ENCODE results near the gene PPP1R3C. TPM values are rescaled to one million over a fixed set of nuclear protein-coding genes. Genes with fewer than 3 reads are reported as not detected.

The PPP1R3C gene
- total and polyA plus RNA-seq, 2 experiments from 2014 or later, result 0.91 to 1.8 TPM

DNA sequence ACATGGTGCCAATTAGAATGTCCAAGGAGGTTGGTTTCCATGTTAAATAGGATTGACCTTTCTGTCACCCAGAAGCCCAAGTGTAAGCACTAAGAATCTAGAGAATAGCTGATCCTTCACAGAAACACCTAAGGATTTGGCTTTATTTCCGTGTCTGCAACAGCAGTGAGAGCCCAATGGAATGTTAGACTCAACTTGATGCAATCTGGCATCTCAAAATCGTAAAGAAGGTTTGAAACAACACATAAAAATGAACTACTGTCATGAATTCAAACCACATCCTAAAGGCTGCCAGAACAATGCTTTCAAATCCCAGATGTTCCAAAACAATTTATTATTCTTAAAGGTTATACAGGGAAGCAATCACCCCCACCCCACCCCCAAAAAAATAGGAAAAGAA, 18.6 kb downstream of the PPP1R3C start (continued):
- no peak for TF ChIP-seq ZNF331 (CRISPR knock-in tag; IDR thresholded peaks at IDR 0.05; ENCODE audit: low read depth)
- TF ChIP-seq EZH2 (IDR thresholded peaks at IDR 0.05; ENCODE audit: low read depth, unreplicated experiment), result no peak
- no peak for TF ChIP-seq ETS1 (IDR thresholded peaks at IDR 0.05)
- TF ChIP-seq, protein P1, sequence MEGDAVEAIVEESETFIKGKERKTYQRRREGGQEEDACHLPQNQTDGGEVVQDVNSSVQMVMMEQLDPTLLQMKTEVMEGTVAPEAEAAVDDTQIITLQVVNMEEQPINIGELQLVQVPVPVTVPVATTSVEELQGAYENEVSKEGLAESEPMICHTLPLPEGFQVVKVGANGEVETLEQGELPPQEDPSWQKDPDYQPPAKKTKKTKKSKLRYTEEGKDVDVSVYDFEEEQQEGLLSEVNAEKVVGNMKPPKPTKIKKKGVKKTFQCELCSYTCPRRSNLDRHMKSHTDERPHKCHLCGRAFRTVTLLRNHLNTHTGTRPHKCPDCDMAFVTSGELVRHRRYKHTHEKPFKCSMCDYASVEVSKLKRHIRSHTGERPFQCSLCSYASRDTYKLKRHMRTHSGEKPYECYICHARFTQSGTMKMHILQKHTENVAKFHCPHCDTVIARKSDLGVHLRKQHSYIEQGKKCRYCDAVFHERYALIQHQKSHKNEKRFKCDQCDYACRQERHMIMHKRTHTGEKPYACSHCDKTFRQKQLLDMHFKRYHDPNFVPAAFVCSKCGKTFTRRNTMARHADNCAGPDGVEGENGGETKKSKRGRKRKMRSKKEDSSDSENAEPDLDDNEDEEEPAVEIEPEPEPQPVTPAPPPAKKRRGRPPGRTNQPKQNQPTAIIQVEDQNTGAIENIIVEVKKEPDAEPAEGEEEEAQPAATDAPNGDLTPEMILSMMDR (conservative IDR thresholded peaks at IDR 0.05; ENCODE audit: low read depth in 2 of 2), result no peak
- TF ChIP-seq POLR2AphosphoS5 (IDR thresholded peaks at IDR 0.05; ENCODE audit: low read depth), result no peak
- TF ChIP-seq EZH2phosphoT487 (IDR thresholded peaks at IDR 0.05; ENCODE audit: unreplicated experiment), result no peak

- Mint-ChIP-seq H3K36me3 (ENCODE audit: low read depth) (no peaks in the 10 kb centered on the region), H3K9me3 (no peaks in the 10 kb centered on the region), H3K4me3 (no peak overlapping the region), H3K4me1 (no peaks in the 10 kb centered on the region; the same call in 2 of the 3 replicates), H3K27ac (no peak overlapping the region), H3K27me3 (ENCODE audit: insufficient read depth, low read depth, poor library complexity) (peaks cover 2% of the 10 kb centered on the region)
- Histone ChIP-seq H3K27ac (ENCODE audit: low read depth) (no peak overlapping the region), H3K4me1 (ENCODE audit: insufficient read depth) (no peaks in the 10 kb centered on the region), H2AFZ (no peak overlapping the region), H3K4me3 (no peak overlapping the region), H4K20me1 (replicated peaks; ENCODE audit: insufficient read depth) (no peaks in the 10 kb centered on the region), H3F3A (replicated peaks; ENCODE audit: low read depth) (no peaks in the 10 kb centered on the region), H3K79me2 (replicated peaks; ENCODE audit: insufficient read depth) (no peaks in the 10 kb centered on the region), H3K4me2 (no peak overlapping the region), H3K27me3 (ENCODE audit: insufficient read depth) (no peaks in the 10 kb centered on the region), H3K36me3 (ENCODE audit: insufficient read depth) (no peaks in the 10 kb centered on the region), H3K9me2 (ENCODE audit: insufficient read depth) (no peaks in the 10 kb centered on the region)
- DNase-seq (ENCODE audit: low spot score), result no peak
- ATAC-seq, result no peak
- TF ChIP-seq ETS1 (IDR thresholded peaks at IDR 0.05), result no peak
- TF ChIP-seq ZNF114 (CRISPR knock-in tag; IDR thresholded peaks at IDR 0.05), result no peak
- TF ChIP-seq EZH2 (IDR thresholded peaks at IDR 0.05; ENCODE audit: low read depth, unreplicated experiment), result no peak
- TF ChIP-seq, protein P1 (conservative IDR thresholded peaks at IDR 0.05; ENCODE audit: low read depth in 2 of 2), result no peak
- TF ChIP-seq ZNF331 (CRISPR knock-in tag; IDR thresholded peaks at IDR 0.05; ENCODE audit: low read depth), result no peak
- no peak for TF ChIP-seq CREB1 (CRISPR knock-in tag; IDR thresholded peaks at IDR 0.05; ENCODE audit: low read depth)
- no peak for TF ChIP-seq JUNB (IDR thresholded peaks at IDR 0.05; ENCODE audit: unreplicated experiment)
- TF ChIP-seq STAT1 (IDR thresholded peaks at IDR 0.05; ENCODE audit: unreplicated experiment), result no peak
- TF ChIP-seq, protein P2, sequence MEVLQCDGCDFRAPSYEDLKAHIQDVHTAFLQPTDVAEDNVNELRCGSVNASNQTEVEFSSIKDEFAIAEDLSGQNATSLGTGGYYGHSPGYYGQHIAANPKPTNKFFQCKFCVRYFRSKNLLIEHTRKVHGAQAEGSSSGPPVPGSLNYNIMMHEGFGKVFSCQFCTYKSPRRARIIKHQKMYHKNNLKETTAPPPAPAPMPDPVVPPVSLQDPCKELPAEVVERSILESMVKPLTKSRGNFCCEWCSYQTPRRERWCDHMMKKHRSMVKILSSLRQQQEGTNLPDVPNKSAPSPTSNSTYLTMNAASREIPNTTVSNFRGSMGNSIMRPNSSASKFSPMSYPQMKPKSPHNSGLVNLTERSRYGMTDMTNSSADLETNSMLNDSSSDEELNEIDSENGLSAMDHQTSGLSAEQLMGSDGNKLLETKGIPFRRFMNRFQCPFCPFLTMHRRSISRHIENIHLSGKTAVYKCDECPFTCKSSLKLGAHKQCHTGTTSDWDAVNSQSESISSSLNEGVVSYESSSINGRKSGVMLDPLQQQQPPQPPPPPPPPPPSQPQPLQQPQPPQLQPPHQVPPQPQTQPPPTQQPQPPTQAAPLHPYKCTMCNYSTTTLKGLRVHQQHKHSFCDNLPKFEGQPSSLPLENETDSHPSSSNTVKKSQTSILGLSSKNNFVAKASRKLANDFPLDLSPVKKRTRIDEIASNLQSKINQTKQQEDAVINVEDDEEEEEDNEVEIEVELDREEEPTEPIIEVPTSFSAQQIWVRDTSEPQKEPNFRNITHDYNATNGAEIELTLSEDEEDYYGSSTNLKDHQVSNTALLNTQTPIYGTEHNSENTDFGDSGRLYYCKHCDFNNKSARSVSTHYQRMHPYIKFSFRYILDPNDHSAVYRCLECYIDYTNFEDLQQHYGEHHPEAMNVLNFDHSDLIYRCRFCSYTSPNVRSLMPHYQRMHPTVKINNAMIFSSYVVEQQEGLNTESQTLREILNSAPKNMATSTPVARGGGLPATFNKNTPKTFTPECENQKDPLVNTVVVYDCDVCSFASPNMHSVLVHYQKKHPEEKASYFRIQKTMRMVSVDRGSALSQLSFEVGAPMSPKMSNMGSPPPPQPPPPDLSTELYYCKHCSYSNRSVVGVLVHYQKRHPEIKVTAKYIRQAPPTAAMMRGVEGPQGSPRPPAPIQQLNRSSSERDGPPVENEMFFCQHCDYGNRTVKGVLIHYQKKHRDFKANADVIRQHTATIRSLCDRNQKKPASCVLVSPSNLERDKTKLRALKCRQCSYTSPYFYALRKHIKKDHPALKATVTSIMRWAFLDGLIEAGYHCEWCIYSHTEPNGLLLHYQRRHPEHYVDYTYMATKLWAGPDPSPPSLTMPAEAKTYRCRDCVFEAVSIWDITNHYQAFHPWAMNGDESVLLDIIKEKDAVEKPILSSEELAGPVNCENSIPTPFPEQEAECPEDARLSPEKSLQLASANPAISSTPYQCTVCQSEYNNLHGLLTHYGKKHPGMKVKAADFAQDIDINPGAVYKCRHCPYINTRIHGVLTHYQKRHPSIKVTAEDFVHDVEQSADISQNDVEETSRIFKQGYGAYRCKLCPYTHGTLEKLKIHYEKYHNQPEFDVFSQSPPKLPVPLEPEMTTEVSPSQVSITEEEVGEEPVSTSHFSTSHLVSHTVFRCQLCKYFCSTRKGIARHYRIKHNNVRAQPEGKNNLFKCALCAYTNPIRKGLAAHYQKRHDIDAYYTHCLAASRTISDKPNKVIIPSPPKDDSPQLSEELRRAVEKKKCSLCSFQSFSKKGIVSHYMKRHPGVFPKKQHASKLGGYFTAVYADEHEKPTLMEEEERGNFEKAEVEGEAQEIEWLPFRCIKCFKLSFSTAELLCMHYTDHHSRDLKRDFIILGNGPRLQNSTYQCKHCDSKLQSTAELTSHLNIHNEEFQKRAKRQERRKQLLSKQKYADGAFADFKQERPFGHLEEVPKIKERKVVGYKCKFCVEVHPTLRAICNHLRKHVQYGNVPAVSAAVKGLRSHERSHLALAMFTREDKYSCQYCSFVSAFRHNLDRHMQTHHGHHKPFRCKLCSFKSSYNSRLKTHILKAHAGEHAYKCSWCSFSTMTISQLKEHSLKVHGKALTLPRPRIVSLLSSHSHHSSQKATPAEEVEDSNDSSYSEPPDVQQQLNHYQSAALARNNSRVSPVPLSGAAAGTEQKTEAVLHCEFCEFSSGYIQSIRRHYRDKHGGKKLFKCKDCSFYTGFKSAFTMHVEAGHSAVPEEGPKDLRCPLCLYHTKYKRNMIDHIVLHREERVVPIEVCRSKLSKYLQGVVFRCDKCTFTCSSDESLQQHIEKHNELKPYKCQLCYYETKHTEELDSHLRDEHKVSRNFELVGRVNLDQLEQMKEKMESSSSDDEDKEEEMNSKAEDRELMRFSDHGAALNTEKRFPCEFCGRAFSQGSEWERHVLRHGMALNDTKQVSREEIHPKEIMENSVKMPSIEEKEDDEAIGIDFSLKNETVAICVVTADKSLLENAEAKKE (CRISPR knock-in tag; IDR thresholded peaks at IDR 0.05), result no peak
- no peak for TF ChIP-seq POLR2AphosphoS5 (IDR thresholded peaks at IDR 0.05; ENCODE audit: low read depth)
These were observed 19.3 kb downstream of the PPP1R3C start for GRCh38 chr10:91613411-91614187.

Measured in GM23338 (cell line).